Hematopoietic multipotent progenitor cell treated with erythropoietin and hydrocortisone succinate and interleukin-3 and kit ligand, for 15 days (in vitro differentiated cells): ENCODE data around the gene SEC24A.
"Not testable (repeated sequence)": the region's sequence is repeated elsewhere in the genome, so short reads cannot be mapped to it uniquely, and the experiment has no call there.

Experiments
- DNase-seq: peaks from one replicate; pipeline ENCODE4 v3.0.0-alpha.2; 2015; ENCODE audit warnings: low spot score

Gene SEC24A

GRCh38 chr5:134749415-134749814 is 100.8 kb downstream of the SEC24A start:
- DNase-seq, result no peak

DNA sequence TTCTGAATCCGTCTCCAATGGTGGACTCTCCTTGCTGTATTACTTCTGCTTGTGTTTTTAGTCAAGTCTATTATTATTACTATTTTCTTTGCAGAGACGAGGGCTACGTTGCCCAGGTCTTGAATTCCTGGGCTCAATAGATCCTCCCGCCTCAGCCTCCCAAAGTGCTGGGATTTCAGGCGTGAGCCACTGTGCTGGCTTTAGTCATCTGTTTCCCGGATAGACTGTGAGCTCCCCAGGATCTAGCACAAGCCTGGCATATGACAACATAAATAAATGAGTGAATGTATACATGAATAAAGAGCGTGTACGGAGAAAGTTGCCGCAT is 109.6 kb downstream of the SEC24A start:
- DNase-seq, result no peak

DNA sequence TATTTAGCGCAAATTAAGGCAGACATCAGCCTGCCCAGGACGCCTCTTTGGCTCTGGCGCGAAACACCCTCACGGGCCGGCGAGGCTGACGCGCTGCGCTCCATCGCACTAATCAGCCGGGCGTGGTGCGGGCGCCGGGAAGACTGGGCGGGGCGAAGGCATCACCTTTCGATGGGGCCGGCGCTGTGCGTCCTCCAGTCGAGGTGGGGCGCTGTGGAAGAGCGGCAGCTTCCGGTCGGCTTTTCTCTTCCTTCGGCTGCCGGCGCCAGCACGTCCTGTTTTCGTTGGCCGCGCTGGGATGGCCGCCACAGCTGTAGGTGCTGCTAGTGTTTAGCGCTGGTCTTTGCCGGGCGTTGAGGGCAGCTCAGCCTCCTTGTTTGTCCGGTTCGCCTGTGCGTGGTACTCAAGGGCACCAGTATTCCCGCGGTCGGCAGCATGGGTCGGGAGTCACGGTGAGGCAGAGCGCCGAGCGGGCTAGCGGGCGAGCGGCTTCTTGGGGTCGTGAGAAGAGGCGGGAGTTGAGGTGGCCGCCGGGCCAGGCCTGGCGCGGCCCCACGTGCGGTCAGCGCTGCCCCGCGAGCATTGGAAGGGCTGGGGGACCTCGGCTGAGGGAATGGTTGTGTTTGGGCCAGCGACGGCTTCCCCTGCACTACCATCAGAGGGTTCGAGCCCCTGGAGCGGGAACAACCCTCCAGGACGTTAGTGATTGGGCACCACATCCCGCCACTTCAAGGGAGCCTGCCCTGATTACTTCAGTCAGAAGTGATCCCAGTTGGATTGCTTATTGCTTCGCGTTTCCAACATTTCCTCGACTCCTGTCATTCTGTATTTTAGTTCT is 110.1 kb downstream of the SEC24A start, which contains the start of gene DDX46:
Gene DDX46 (plus strand): TSS at position 276 of the 838 bp plus-strand sequence. CDS start 160 bp downstream, at position 436.
- peak; percentile 96 for DNase-seq

- DNase-seq, result not testable (repeated sequence)
Observed at GRCh38 chr5:134767528-134768291, 119.1 kb downstream of the SEC24A start.

- no peak for DNase-seq
Observed at GRCh38 chr5:134769206-134769605, 120.6 kb downstream of the SEC24A start.

DNA sequence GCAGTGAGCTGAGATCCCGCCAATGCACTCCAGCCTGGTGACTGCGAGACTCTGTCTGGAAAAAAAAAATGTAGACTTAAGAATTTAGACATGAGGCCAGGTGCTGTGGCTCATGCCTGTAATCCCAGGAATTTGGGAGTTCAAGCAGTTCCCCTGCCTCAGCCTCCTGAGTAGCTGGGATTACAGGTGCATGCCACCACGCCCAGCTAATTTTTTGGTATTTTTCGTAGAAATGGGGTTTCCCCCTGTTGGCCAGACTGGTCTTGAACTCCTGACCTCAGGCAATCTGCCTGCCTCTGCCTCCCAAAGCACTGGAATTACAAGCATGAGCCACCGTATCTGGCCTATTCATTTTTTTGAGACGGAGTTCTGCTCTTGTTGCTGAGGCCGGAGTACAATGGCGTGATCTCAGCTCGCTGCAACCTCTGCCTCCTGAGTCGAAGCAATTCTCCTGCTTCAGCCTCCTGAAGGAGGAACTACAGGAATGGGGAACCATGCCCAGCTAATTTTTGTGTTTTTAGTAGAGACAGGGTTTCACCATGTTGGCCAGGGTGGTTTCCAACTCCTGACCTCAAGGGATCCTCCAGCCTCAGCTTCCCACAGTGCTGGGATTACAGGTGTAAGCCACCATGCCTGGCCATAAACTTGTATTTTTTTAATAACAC is 124.0 kb downstream of the SEC24A start:
- DNase-seq, result no peak

DNA sequence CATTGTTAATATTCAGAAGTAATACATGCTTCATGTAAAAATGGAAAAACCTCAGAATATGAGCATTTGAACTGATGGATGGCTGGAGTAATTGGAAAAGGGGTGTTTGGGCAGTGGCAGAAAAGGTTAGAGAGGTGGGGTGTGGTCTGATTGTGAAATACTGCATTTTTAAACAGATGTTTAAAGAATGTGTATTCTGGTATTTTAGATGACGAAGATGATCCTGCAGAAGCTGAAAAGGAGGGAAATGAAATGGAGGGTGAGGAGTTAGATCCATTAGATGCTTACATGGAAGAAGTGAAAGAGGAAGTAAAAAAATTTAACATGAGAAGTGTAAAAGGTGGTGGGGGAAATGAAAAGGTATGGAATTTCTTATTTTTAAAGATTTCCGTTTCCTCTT is 128.8 kb downstream of the SEC24A start:
- DNase-seq, result no peak
